HG02973 (cell line): Measurements from ENCODE around the gene TMTC4.

Source experiments
- ATAC-seq: cut with Tn5 transposase; IDR thresholded peaks from one replicate; pipeline ENCODE4 v1.9.1; 2021; ENCODE audit warnings: moderate library complexity; ENCODE audit not compliant: unreplicated experiment

TMTC4 gene

DNA sequence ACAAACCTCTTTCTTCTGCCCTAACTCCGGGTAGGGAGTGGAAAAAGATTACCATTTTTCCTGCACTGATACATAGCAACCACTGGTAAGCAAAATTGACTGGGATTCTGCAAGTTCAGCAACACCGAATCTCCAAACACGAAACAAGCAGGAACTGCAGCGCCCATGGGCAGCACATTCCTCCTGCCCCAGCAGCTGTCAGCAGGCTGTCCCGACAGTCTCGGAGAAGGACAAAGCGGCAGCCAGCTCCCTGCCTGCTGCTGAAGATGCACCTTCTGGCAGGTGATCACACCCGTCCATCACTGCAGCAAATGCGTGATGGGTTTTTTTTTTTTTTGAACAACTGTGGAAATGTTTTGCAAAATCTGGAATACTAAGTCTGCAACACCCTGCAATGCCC is 6.7 kb downstream of the TMTC4 start:
- ATAC-seq: no peak

DNA sequence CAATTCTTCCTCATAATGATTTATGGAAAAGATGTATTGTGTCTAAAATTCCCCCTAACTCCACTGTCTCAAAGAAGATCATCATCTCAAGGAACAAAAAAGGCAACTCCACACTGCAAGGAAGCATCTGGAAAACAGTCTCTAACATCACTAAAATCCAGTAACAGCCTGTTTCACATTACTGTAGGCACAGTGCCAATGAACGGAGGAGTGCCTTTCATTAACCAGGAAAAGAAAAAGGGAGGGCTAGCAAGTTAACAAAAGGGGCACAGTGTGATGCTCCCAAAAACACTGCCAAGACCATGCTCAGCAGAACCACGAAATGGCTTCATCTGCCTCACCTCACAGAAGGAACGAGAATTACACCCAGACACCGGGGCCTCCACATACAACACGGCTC is 8.5 kb downstream of the TMTC4 start:
- no peak for ATAC-seq

DNA sequence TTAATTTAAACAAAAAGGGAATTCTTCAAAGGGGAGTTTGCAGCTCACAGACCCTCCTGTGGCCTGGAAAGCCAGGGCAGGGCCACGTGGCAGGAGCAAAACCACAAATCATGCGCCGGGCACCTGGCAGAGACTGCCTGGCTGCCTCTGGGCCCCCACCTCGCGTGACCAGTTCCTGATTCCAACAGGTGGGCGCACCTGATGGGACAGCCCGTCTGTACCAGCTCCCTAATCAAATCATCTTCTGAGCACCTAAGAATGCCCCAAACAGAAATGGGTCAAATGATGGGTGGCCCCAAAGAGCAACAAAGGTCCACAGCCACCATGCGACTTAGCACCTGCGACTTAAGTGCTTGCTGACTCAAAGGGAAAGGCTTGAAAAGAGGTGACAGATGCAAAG is 9.2 kb downstream of the TMTC4 start:
- no peak for ATAC-seq

DNA sequence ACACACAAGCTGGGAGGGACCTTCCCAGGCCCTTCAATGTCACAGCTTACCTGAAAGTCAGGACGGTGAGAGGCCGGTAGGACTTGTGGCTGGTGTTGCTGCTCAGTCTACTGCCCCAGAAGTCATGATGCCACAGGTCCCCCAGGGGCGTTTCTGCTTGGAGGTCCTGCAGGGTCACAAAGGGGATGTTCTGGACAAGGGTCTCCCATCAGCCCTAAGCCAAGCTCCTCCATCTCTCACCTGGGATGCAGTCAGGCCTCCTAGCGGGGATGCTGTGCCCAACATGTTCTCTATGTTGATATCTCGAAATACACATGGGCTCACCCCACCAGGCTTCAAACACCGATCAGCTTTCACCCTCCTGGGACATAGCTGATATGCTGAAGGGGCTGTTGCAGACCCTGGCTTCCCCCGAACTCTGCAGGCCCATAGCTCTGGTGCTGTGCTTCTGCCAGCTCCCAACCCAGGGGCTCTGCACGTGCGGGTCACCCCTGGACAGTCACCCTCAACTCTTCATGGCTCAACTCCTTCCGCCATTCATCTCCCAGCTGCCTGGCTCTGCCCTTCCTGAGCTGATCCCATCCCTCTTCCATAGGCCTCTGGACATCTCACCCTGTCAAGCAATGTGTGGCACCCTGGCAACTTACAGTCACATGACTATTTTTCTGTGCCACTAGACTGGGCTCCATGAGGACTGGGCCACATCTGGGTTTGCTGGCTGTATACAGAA is 10.3 kb downstream of the TMTC4 start:
- no peak for ATAC-seq

DNA sequence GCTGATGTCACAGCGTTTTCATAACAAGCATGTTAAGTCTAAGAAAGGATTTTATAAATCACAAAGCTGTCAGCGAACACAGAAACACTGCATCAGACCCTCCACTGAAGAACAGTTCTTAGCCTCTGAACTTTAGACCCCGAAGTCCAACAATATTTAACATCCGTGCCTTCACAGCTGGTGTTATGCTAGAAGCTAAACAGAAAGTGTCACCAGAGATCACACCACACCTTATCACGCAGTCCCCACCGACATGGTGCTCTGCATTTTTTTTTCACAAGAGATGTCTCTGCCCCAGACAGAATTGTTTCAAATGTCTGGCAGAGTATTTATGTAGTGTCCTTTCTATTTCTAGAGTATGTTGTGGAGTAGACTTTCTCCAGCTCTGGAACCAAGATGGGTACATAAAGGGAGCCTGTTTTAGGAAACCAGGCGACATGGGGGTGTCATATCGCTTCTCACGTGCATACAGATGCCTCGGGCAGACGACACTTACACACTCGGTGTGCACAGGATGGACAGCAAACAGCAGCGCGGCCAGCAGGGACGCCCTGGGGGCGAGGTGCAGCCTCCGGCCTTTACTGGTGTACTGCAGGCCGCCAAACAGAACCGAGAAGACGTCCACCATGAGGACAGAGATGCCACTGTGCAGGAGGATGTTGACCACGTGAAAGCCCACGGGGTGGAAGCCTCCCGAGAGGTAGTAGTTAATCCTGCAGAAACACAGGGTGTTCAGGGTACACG is 12.0 kb downstream of the TMTC4 start:
- ATAC-seq: no peak

DNA sequence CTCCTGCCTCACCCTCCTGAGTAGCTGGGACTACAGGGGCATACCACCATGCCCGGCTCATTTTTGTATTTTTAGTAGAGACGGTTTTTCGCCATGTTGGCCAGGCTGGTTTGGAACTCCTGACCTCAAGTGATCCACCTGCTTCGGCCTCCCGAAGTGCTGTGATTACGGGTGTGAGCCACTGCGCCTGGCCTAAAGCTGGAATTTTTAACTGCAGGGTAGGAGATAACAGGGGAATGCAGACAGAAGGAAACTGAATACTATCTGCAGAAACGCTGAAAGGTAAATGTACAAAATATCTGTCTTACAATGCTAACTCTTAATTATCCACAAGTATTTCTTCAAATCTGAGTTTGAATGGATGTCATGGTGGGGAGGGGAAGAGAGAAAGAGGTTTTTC is 13.8 kb downstream of the TMTC4 start:
- no peak for ATAC-seq

DNA sequence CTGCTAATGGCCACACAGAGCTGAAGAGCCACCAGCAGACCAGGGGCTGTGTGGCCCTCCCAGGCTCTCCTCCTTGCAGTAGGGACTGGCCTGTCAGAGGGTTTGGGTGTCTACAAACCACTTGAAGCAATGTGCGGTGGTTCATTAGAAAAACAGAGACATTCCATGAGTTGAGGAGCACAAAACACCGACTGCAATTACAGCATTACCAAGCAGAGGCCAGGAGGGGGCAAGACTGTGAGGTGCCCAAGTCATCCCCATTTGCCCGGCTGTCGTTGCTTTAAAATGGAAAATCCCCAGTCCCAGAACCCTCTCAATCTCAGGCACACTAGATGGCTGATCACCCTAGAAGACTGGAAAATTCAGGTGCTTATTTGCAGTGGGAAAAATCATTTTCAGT is 15.0 kb downstream of the TMTC4 start:
- no peak for ATAC-seq

DNA sequence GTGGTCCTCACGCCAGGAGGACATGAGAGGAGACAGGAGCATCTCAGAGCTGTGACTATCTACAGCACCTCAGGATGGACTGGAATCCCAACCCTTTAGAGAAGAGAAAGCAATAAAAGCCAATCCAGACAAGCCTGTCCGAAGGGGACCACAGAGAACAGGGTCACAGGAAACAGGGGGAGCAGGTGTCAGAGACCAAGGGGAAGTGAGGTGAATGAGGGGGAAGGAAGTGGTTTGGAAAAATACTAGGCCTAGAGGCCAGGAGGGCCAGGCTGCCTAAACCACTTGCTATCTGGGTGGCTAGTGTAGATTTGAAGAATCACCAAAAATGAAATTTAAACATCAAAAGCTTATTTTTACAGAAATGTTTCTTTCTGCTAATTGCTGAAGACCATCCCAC is 16.2 kb downstream of the TMTC4 start:
- peak; percentile 85 for ATAC-seq

DNA sequence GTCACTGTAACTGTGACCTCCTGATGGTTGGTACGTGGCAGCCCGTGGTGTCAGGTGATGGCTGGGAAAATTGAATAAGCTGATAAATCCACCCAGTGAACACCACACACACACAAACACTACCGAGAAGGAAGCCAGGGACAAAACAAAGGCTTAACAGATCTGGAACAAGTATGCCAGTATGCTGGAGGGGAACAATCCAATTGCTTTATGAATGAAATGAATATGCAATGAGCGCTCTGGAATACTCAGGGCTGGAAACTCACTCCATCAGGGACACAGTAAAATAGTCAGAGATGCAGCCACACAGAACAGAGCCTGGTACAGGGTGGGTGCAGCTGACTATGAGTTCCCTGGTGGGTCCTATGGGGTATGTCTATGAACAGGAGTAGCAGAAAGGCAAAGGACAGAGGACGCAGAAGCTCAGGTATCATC is 16.7 kb downstream of the TMTC4 start:
- ATAC-seq: no peak

DNA sequence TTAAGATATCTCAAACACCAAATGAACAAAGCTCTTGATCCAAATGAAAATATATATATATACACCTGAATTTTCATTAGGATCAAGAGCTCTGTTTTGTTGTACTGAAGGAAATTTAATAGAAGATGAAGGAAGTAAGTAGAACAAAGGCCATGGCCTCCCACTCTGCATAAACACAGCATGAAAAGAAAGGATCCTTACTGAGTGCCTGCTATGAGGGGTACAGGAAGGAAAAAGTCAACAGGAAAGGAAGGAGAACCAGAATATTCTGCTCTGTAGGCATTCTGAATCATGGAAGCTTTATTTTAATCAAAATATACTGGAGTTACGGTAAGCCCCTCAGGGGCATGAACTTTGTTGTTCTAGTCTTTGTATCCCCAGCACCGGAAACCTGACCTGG is 22.1 kb downstream of the TMTC4 start:
- ATAC-seq: no peak

DNA sequence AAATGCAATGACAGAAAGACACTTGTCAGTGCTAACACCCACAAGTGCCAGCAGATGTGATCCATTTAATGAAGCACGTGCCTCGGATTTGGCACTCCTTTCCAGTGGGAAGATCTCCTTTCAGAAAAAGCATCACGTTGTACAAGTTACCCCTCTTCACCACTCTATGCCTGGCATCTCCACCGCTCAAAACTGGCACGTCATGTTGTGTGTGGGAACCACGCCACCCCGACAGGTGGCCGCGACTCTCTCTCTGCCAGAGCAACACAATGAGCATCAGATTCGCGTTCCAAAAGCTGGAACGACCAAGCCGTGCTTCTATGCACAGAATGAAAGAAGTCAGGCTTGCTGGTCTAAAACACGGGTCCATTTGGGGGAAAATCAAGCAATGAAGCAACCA is 24.3 kb downstream of the TMTC4 start:
- no peak for ATAC-seq

DNA sequence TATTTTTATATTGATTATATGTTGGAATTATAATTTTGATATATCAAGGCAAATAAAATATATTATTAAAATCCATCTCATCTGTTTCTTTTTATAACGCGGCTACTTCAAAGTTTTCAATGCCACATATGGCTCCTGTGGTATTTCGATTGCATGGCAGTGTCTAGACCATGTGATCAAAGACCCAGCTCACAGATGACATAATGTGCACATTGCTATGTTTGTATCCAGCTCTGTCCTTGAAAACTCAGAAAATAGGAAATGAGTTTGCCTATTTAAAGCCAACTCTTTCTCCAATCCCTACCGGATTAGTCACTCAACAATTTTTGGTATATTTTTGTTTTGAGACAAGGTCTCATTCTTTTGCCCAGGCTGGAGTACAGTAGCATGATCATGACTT is 26.2 kb downstream of the TMTC4 start:
- no peak for ATAC-seq

DNA sequence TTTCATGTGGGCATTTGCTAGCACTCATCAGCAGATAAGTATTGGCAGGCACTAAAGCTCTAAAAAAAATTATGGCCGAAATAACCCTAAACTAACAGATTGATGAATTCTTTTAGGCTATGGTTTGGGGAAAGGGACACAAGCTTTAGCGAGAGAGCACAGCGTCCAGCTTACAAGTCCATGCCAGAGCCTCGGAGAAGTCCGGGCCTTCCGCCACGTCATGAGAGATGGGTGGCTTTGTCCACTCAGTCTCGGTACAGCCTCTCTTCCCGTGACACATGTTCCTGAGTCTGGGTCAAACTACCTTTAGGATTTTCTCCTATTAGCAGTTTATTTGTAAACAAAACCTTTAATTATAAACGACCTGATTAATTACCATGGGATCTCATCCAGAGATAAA is 27.7 kb downstream of the TMTC4 start:
- no peak for ATAC-seq

DNA sequence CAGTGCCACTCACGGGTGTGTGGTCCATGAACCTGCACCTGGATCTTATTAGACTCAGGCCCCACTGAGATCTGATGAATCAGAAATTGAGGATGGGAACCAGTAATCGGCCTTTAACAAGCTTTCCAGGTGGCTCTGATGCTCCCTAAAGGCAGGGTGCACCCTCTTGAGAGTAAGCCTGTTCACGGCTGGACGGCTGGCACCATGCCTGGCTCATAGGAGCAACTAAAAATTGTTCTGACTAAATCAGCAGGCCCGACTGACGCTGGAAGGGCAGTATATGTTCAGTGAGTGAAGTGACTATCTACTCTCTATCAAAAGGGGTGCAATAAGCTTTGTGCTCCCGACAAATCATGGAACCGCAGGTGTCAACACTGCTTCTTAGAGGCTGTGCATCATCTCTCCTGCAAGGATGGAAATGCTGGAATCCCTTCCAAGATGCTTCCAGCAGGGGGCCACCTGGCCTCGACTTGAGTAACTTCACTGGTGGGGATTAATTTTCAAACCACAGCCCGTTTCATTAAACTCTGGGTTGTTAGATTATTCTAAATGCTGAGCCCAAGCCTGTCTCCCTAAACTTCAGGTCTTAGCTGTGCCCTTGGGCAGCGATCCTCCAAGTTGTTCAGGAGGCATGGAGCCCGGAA is 28.4 kb downstream of the TMTC4 start:
- no peak for ATAC-seq

DNA sequence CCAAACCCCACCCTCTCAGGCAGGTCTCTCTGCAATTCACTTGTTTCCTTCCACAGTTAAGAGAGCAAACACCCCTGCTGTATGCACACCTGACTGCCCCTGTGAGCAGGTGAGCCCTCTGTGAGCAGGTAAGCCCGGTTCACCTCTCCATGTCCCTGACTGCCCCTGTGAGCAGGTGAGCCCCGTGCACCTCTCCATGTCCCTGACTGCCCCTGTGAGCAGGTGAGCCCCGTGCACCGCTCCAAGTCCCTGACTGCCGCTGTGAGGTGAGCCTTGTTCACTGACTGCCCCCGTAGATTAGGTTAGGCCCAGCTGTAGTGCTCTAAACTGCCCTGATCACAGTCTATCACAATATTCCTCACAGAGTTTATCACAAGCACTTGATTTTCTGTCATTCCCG is 29.2 kb downstream of the TMTC4 start:
- no peak for ATAC-seq

DNA sequence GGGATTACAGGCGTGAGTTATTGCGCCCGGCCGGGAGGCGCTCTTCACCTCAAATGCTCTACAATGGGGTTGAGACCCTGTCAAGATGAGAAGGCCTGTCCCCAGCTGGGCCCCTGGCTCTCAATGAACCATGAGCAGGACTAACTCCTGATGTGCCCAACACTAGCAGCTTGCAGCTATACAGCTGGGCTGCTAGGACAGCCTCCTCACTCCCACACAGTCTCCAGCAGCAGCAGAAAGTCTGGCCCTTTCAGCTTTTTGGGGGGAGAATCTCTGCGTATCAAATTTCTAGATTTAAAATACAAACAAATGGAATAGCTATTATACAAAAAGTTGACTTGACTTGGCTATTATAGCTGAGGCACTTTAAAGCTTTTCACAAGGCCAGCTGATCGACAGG is 30.2 kb downstream of the TMTC4 start:
- ATAC-seq: no peak

DNA sequence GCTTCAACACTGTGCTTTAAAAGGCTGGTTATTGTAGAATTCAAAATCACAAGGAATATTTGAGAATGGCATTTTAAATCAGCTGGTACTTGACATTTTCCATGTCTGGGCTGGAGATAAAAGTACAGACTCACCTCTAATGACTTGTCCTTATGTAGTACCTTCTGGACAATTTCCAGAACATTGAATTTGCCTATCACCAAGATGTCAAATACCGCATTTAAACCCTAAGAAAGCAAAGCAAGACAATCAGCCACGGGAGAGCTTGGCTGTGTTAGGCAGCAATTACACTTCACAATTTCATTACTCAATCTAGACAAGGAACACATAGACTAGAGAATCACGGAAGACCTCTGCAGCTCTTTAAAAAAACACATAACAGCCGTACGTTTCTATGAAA is 36.8 kb downstream of the TMTC4 start:
- no peak for ATAC-seq

DNA sequence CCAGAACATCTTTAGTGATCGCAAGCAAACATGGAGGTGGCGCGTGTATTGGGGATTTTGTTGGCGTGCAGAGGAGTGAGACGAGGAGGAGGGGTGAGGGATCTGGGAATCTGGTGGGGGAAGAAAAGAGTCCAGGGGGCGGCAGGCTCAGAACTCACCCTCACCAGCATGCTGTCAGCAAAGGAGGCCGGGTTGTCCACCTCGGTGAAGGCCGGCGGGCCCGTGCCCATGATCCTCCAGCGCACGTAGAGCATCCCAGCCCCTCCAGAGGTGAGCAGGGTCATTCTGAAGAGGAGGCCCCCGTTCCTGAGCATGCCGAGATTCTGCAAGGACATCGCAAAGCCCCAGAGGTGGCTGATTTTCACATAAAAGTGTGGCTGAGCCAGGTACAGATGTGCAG is 37.2 kb downstream of the TMTC4 start:
- ATAC-seq: no peak

DNA sequence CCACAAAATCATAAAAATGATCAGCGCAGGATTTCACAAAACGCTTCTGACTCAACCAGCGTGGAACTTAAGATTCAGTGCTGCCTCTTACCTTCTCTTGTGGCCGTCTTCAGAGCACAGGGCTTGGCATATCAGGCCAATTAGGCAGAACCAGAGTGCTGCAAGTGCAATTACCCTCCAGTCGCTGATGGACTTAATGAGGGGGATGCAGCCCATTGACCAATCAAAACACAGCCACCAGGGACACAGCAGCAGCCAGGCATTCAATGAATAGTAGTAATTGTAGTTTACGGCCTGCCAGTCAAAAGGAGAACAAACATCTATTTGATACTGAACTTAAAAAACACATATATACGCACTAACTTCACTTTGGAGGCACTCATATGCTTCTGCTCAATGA is 38.2 kb downstream of the TMTC4 start:
- ATAC-seq: no peak

DNA sequence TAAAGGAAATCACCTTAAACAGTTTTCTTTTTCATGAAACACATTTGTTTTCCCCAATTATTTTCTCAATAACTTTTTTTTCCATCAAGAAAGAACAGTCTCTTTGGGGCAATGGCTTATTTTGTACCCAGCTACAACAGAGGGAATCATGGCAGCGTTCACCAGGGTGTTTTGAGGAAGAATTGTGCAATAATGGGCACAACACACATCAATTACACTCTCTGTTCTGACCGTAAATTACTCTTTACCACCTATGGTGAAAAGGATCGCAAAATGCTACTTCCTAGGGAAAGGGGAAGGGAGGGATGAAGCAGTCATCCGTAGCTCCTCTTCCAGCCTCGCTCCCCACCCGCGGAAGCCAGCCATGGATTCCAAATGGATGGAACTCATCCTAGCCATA is 38.6 kb downstream of the TMTC4 start:
- no peak for ATAC-seq

DNA sequence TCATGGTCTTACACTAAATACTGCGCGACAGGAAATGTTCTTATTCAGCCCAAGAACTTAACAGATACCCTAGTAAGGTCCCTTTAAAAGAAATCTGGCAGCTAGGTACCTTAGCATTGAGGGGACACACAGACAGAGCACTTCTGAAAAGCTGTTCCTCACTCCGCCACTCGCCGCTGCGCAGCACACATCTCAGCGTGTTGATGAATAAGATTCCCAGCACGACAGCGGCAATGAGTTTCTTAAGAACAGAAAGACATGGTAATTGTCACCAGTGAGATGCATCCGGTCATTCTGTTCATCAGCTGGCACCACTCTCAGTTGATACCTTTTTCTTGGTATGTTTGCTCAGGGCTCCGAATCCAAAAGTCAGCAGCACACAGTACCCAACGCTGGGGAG is 39.9 kb downstream of the TMTC4 start:
- no peak for ATAC-seq

DNA sequence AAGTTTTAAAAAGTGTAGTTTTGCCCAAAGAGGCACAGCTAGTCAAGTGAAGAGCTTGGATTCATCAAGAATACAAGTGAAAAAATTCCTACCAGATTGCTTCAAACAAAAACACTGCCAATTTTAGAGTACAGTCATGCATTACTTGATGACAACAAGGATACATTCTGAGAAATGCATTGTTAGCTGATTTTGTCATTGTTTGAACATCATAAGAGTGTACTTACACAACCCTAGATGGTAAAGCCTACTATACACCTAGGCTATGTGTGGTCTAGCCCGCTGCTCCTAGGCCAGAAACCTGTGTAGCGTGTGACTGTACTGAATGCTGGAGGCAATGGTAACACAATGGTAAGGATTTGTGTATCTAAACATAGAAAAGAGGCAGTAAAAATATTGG is 41.1 kb downstream of the TMTC4 start:
- no peak for ATAC-seq
